ENCODE measurements around the gene ATP2B3. TPM values are rescaled to one million over a fixed set of nuclear protein-coding genes. Genes with fewer than 3 reads are reported as not detected.

The ATP2B3 gene
- total RNA-seq, 1 donor from 2014 or later = 0.21 TPM

DNA sequence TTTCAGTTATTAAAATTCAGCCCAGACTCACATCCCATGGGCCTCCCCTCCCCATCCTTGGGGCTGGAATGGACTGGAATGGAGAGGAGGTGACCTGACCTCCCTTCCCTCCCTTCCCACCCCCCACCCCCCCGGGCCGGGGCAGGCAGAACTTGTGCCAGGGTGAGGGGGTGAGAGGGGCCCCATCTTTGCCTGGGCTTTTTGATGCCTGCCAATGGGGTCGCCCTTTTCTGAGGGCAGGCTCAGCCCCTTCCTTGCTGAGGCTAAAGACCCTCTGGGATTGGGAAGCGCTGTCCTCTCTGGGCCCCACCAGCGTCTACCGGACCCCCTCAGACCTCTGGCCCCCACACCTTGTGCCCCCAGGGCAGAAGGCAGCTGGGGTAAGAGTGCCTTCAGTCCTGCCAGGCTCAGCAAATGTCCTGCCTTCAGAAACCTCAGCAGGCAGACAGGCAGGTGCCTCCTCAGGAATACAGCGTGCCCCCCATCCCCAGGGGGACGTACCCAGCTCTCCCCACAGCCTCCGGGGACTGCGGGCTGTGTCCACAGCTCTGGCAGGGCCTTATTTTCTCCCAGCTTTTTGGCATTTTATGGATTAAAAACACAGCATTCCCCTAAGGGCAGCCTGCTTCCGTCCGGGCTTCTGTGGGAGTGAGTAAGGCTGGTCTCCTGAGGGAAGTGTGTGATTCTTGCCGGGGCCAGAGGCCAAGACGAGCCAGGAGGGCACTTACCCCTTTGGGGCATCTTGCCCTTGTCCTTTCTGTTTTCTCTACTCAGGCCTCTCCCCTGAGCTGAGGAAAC, 94.1 kb downstream of the ATP2B3 start:
- peaks cover 26% of the 10 kb centered on the region for H3K27me3 Mint-ChIP-seq (ENCODE audit: unreplicated experiment)
- H3K27ac Mint-ChIP-seq (ENCODE audit: unreplicated experiment) = no peak overlapping the region
- no peak for DNase-seq (ENCODE audit: extremely low spot score, unreplicated experiment)

DNA sequence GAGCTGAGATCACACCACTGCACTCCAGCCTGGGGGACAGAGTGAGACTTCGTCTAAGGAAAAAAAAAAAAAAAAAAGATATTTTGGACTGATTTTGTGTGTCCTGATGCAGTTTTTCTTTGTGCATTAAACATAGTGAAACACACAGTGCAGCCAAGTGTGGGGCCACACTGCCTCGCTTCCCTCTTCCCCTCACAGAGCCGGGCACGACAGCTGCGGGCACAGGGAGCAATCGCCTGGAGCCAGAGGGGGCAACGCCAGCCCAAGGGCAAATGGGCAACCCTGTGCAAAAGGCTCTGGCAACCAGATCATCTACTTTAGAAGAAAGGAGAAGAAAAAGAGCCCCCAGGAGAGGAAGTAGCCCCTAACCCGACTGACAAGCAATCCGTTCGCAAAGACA, 95.0 kb downstream of the ATP2B3 start:
- Mint-ChIP-seq H3K27ac (ENCODE audit: unreplicated experiment) (no peak overlapping the region), H3K36me3 (ENCODE audit: unreplicated experiment) (no peaks in the 10 kb centered on the region), H3K9me3 (ENCODE audit: unreplicated experiment) (peaks cover 6% of the 10 kb centered on the region), H3K4me3 (ENCODE audit: unreplicated experiment) (no peak overlapping the region), H3K27me3 (ENCODE audit: unreplicated experiment) (peaks cover 25% of the 10 kb centered on the region), H3K4me1 (ENCODE audit: unreplicated experiment) (peaks cover 14% of the 10 kb centered on the region)
- TF ChIP-seq, protein P1, sequence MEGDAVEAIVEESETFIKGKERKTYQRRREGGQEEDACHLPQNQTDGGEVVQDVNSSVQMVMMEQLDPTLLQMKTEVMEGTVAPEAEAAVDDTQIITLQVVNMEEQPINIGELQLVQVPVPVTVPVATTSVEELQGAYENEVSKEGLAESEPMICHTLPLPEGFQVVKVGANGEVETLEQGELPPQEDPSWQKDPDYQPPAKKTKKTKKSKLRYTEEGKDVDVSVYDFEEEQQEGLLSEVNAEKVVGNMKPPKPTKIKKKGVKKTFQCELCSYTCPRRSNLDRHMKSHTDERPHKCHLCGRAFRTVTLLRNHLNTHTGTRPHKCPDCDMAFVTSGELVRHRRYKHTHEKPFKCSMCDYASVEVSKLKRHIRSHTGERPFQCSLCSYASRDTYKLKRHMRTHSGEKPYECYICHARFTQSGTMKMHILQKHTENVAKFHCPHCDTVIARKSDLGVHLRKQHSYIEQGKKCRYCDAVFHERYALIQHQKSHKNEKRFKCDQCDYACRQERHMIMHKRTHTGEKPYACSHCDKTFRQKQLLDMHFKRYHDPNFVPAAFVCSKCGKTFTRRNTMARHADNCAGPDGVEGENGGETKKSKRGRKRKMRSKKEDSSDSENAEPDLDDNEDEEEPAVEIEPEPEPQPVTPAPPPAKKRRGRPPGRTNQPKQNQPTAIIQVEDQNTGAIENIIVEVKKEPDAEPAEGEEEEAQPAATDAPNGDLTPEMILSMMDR (IDR thresholded peaks at IDR 0.05) = no peak
- DNase-seq (ENCODE audit: extremely low spot score, unreplicated experiment) = no peak

More for the DNA sequence above, 94.1 kb downstream of the ATP2B3 start:
- no peak overlapping the region for H3K4me3 Mint-ChIP-seq (ENCODE audit: unreplicated experiment)
- H3K36me3 Mint-ChIP-seq (ENCODE audit: unreplicated experiment) = no peaks in the 10 kb centered on the region
- TF ChIP-seq, protein P1 (IDR thresholded peaks at IDR 0.05) = no peak
- peaks cover 11% of the 10 kb centered on the region for H3K9me3 Mint-ChIP-seq (ENCODE audit: unreplicated experiment)
- H3K4me1 Mint-ChIP-seq (ENCODE audit: unreplicated experiment) = peaks cover 14% of the 10 kb centered on the region

DNA sequence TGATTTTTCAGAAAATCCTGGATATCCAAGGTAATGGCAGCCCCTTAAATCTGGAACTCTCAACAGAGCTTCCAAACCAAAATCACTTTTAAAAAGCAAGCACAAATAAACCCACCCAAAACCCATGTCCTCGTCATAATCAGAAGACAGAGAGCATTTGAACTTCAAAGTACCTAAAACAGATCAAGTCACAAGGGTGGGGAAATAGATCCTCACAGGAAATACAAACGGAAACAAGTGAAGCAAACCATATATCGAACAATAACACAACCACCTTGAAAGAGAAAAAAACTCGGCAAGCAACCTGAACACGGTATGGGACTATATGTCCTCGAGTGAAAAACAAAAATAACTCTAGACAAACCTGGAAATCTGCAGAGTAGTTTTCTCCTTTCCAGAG, 97.4 kb downstream of the ATP2B3 start:
- no peaks in the 10 kb centered on the region for H3K36me3 Mint-ChIP-seq (ENCODE audit: unreplicated experiment)
- TF ChIP-seq, protein P1 (IDR thresholded peaks at IDR 0.05) = no peak
- peaks cover 12% of the 10 kb centered on the region for H3K4me1 Mint-ChIP-seq (ENCODE audit: unreplicated experiment)
- H3K4me3 Mint-ChIP-seq (ENCODE audit: unreplicated experiment) = no peak overlapping the region
- peaks cover 34% of the 10 kb centered on the region for H3K27me3 Mint-ChIP-seq (ENCODE audit: unreplicated experiment)
- no peak for DNase-seq (ENCODE audit: extremely low spot score, unreplicated experiment)
- peaks cover 5% of the 10 kb centered on the region for H3K9me3 Mint-ChIP-seq (ENCODE audit: unreplicated experiment)
- H3K27ac Mint-ChIP-seq (ENCODE audit: unreplicated experiment) = no peak overlapping the region

DNA sequence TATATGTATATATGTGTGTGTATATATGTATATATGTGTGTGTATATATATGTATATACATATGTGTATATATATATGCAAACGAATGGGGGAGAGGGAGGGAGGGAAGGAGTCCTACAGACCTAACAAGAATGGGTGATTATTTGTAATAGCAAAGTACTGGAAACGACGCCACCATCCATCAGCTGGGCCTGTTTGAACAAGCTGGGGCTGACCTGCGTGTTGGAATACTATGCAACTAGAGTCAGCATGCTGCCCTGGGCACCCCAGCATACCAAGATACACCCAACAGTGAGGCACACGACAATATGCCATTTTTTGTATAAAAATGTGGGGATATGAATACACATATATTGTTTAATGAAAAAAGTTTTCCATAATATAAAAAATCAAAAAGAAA, 103.1 kb downstream of the ATP2B3 start:
- H3K36me3 Mint-ChIP-seq (ENCODE audit: unreplicated experiment) = no peaks in the 10 kb centered on the region
- DNase-seq (ENCODE audit: extremely low spot score, unreplicated experiment) = no peak
- no peaks in the 10 kb centered on the region for H3K9me3 Mint-ChIP-seq (ENCODE audit: unreplicated experiment)
- no peak overlapping the region for H3K27ac Mint-ChIP-seq (ENCODE audit: unreplicated experiment)
- no peak overlapping the region for H3K4me3 Mint-ChIP-seq (ENCODE audit: unreplicated experiment)
- peaks cover 2% of the 10 kb centered on the region for H3K4me1 Mint-ChIP-seq (ENCODE audit: unreplicated experiment)
- H3K27me3 Mint-ChIP-seq (ENCODE audit: unreplicated experiment) = peaks cover 28% of the 10 kb centered on the region
- TF ChIP-seq, protein P1 (IDR thresholded peaks at IDR 0.05) = no peak

DNA sequence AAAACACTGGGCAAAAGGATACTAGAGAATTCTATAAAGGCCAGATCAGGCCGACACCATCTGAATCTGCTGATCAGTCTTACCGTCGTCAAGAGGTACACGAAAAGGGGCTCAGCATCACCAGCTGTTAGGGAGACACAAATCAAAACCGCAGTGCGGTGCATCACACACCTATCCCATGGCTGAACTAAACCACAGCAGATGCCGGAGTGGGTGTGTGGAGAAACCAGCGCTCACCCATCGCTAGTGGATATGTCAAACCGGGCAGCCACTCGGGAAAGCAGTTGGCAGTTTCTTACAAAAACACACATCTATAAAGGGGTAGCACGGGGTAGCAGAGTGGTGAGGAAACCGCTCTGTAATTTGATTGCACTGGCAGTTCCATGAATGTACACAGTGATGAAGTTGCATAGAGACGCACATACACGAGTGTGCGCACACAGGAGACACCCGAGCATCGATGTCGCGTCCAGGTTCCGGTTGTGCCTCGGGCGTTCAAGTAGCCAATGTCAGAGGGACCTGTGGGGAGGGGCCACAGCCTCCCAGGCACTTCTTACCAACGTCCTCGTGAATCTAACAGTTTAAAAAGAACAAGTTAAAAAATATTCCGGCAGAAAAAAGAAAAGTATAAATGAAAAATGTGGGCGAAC, 104.6 kb downstream of the ATP2B3 start:
- H3K27me3 Mint-ChIP-seq (ENCODE audit: unreplicated experiment) = peaks cover 24% of the 10 kb centered on the region

More for the DNA sequence above, 104.6 kb downstream of the ATP2B3 start:
- Mint-ChIP-seq H3K36me3 (ENCODE audit: unreplicated experiment) (no peaks in the 10 kb centered on the region), H3K27ac (ENCODE audit: unreplicated experiment) (no peak overlapping the region), H3K4me3 (ENCODE audit: unreplicated experiment) (no peak overlapping the region), H3K4me1 (ENCODE audit: unreplicated experiment) (peaks cover 2% of the 10 kb centered on the region), H3K9me3 (ENCODE audit: unreplicated experiment) (no peaks in the 10 kb centered on the region)
- no peak for DNase-seq (ENCODE audit: extremely low spot score, unreplicated experiment)
- TF ChIP-seq, protein P1 (IDR thresholded peaks at IDR 0.05) = no peak
